ENCODE data around the gene GPBAR1.

The GPBAR1 gene

DNA sequence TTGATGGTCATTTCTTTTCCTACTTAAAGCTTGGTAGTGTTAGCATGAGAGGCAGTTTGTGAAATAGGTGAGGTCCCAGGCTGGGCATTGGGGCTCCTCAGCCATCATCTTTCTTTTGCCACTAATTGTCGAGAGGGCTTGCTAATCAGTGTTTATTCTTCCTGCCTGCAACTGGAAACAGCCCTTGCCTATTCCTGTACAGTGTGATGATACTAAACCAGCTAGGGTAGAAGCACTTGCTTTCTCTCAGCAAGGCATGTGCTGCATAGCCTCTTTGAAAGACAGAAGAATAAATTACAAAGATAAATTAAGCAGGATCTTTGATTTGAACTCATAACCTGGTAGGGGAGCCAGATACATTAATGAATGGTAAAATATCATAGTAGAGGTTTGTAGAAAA, 16.6 kb upstream of the GPBAR1 start:
- DNase-seq (ENCODE audit: low spot score): no peak

DNA sequence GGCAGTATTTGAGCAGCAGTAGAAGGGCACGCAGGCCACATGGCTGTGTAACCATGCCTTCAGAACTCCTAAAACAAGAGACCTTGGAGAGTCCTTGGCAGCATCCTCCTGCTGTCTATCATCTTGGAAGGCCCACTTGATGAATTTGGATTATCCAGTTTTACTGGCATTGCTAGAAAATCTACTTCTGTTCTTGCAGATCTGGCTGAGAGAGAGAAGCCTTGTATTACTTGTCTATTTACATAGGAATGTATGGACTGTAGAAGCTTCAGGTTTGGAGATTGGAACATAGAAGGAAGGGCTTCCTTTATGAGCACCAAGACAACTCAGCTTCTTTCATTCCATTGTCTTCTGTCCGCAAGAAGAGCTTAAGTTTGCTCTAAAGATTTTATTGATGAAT, 16.1 kb upstream of the GPBAR1 start:
- DNase-seq (ENCODE audit: low spot score): no peak

DNA sequence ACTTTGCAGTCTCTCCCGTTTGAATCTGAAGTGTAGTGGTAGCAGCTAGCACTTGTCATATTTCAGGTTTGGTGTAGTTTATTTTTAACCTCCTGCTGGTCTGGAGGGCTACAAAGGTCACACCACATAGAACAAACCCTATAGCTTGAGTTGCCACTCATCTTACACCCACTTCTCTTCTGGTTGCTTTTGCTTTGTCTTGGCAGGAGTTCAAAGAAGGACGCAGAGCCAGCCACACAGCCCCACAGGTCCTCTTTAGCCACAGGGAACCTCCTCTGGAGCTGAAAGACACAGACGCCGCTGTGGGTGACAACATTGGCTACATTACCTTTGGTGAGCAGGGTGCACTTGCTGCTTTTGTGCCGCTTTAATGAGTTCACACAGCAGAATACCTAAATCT, 15.6 kb upstream of the GPBAR1 start:
- no peak for DNase-seq (ENCODE audit: low spot score)

DNA sequence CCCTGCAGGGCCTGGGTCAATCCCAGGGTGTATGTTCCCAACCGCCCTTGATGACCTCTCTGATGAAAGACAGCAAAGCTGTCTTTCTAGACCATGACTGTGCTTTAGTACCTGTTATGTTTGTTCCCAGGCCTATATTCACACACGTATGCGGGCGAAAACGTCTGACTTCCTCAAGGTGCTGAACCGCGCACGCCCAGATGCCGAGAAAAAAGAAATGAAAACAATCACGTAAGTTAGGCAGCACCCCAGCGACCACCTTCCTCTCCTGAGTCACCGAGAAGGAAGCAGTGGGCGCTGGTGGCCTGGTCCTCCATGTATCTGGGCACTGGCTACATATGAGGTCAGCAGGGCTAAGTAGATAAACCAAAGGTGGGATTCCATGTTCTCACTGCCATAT, 11.1 kb upstream of the GPBAR1 start:
- DNase-seq (ENCODE audit: low spot score): no peak

DNA sequence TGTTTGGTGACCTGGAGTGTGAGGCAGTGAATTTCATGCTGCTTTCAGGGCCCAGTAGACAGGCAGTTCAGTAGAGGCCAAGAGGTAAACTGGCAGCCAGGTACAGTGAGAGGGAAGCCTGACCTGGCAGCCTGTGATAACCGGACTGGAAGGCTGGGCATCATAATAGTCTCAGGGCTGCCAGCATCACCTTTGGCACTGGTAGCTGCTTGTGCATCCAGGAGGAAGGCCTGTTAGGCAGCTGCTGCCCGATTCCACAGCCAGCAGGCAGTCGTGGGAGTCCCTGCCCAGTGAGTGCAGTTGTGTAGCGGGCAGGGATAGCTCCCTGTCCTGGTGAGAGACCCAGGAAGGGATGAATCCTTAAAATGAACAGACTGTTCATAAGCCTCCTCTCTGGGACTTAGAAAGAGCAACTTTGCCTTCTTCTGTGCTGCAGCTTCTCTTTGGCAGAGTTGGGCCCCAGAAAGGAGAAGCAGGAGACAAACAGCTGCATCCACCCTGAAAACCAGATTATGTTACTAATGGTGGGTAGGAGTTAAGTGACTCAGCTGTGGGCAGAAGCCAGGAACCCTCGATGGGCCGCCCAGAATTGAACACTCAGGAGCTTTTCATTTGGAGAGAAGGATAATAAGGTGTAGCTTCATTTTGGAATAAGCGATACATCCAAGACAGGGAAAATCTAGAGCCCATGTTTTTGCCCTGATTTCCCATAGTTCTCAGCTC, 8.1 kb upstream of the GPBAR1 start:
- no peak for DNase-seq (ENCODE audit: low spot score)

DNA sequence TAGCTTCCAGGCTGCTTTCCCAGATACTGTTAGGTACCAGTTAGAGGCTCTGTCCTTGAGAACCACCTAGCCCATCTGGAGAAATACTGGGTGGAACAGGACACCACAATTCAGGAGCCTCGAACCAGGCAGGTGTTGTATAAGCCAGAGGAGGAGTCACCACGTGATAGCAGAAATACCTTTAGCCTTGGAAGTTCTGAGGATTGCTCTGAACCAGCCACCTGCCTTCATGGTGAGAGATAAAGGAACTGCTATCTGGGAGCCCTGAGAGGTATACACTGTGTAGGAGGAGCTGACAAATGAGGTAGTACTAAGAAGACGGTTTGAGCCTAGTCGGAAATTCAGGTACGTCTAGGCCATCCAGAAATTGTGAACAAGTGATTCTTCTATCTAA, 7.6 kb upstream of the GPBAR1 start:
- DNase-seq (ENCODE audit: low spot score): no peak

DNA sequence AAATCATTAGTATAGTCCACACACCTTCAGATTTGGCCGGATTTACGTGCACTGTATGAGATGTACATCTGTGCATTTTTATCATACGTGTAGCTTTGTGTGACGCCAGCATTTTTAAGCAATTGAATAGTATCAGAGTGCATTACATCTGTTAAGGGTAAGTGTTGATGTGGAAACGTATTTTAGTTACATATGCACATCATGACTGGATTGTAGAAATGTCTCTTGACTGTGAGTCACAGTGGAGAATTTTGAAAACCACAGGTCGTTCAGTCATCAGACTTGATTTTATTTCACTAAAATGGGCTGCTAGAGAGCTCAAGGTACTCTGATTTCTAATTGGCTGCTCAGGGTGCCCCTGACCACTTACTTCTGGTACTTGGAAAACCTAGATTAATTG, 5.4 kb upstream of the GPBAR1 start:
- no peak for DNase-seq (ENCODE audit: low spot score)

DNA sequence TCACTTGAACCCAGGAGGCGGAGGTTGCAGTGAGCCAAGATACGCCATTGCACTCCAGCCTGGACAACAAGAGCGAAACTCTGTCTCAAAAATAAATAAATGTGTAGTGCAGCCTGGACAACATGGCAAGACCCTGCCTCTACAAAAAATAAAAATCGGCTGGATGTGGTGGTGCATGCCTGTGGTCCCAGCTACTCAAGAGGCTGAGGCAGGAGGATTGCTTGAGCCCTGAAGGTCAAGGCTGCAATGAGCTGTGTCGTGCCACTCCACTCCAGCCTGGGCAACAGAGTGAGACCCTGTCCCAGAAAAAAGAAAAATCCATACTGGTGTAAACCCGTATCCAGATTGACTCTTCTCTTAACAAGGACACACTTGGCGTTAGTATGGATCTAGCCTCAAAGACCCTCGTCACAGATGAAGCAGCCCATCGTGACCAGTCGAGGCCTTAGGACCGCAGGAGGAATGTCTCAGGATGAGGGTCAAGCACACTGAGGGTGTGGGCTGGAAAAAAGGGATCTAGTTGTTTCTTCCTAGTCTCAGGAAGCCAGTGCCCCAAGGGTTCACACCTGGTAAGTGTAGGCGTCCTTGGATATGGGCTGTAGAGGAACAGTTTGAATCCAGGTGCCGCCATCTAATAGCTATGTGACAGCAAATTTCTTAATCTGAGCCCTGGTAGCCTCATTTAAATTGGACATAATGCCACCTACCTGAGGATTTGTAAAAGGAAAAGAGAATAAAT, 4.0 kb upstream of the GPBAR1 start:
- no peak for DNase-seq (ENCODE audit: low spot score)

DNA sequence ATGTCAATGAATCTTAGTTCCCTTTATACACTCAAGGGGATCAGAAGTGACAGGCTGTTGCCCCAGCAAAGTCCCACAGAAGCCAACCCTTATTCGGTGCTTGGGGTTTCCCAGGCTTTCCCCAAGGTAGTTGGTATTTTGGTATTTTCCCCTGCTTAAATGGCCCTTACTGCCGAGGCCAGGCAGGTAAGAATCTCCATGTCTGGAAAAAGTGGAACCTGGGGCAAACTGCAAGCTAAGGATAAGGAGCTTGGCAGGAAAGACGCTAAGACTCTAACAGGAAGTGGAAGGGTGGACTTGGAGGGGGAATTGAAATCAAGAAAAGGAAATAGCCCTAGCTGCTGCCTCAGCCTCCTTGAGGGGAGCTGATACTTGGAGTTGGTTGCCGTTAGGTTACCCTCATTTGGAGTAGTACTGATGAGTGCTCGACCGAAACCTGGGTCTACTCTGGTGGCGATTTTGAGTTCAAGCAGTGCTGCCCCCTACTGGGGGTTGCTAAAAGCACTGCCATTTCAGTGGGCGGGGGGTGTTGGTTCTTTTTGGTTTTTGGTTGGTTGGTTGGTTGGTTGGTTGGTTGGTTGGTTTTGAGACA, 3.3 kb upstream of the GPBAR1 start:
- no peak for DNase-seq (ENCODE audit: low spot score)

DNA sequence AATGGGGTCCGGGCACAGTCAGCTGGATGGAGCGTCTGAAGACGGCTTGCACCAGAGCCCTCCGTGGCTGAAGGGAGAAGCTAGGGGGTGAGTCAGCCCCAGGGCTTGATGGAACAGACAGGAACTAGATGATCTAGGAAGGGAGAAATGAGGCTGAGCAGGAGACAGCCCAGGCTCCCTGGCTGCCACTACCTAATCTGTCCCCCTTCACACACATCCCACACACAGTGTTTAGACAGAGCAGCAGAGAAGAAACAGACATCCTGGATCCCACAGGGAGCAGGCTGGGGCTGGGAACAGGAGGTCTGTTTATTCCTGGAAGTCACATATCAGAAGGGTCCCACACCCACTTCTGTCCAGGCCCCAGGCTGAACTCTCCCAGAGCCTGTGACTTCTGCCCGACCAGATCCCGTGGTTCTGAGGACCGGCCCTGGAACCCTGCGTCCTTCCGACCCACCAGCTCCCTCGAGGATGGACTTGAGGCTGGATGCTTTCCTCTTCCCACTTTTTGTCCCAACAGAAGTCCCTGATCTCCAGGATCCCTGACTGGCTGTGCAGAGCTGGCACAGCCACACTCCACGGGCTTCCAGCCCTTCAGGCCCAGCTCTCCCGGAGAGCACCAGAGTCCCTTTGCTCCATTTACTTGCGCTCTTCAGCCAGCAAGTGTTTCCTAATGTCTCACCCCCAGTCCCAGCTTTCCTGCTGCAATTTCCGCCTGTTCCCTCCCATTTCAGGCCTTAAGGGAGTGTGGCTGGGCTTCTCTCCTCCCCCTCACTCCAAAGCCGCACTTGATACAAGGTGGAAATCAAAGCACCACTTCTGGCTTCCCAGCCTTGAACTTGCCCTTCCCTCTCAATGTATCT, 1.5 kb upstream of the GPBAR1 start:
- DNase-seq (ENCODE audit: low spot score): no peak

DNA sequence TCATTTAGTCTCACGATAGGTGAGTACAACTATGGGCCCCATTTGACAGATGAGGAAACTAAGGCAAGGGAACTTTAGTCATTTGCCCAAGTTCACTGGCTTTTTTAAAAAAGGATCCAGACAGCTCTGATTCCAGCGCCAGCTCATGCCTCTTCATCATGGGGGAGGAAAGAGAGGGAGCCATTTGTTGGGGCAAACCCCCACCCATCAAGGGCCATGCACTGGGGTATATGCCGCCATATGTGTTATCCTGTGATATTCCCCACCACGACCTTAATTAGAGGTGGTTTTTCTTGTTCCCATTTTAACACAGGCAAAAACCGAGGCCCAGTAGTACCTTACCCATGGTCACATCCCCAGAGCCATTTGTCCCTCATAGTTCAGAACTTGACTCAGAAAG, 649 bp upstream of the GPBAR1 start:
- no peak for DNase-seq (ENCODE audit: low spot score)

DNA sequence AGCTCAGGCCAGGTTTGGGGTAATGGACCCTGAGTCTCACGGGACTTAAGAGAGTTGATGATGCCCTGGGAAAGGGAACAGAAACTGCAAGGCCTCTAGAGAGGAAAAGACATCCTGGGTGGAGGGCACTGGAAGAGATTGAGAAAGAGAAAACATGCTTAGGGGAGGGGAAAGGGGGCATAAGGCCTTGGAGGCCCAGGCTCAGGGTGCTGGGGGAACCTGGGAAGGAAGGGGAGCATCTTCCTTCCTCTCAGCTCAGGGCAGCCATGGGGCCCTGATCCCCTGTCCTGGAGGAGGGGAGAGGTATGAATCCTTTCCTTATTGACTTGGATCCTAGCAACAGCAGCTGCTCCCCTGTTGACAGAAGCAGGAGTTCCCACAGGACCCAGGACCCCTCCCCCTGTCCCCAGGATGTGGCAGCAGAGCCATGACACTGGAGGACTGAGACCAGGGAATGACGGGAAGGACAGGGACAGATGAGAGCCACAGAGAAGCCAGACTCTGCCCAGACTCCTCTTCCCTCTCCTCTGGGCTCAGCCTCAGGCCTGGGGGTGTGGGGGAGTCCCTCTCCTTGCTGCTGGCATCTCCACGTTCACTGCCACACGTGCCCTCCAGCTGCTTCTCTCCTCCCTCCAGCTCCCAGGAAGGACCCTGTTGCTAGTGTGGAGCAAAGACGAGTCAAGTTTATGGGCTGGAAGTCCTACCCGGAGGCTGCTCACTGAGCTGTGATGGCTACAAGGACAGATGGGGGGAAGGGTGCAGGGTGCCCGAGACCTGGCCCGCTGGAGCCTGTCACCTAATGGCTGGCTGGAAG, 815 bp downstream of the GPBAR1 start:
- DNase-seq (ENCODE audit: low spot score): no peak

DNA sequence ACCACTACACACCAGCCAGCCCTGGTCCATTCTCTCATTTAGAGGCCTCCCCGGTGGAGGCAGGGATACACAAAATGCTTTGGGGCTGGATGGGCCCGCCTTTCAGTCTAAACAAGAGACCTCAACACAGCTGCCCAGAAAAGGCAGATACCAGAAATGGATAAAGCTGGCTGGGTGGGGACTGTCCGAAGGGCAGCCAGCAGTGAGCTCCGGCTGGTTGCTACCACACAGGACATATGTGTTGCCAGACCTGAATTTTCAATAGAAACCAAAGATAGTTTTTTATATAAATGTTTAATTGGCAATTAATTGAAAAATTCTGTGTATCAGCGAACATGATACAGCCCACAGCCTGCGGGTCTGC, 1.4 kb downstream of the GPBAR1 start:
- DNase-seq (ENCODE audit: low spot score): no peak

DNA sequence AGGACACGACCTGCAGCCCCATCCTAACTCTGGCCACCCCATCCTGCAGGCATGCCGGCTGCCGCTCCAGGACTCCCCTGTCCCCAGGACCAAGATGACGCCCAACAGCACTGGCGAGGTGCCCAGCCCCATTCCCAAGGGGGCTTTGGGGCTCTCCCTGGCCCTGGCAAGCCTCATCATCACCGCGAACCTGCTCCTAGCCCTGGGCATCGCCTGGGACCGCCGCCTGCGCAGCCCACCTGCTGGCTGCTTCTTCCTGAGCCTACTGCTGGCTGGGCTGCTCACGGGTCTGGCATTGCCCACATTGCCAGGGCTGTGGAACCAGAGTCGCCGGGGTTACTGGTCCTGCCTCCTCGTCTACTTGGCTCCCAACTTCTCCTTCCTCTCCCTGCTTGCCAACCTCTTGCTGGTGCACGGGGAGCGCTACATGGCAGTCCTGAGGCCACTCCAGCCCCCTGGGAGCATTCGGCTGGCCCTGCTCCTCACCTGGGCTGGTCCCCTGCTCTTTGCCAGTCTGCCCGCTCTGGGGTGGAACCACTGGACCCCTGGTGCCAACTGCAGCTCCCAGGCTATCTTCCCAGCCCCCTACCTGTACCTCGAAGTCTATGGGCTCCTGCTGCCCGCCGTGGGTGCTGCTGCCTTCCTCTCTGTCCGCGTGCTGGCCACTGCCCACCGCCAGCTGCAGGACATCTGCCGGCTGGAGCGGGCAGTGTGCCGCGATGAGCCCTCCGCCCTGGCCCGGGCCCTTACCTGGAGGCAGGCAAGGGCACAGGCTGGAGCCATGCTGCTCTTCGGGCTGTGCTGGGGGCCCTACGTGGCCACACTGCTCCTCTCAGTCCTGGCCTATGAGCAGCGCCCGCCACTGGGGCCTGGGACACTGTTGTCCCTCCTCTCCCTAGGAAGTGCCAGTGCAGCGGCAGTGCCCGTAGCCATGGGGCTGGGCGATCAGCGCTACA, 2.1 kb downstream of the GPBAR1 start:
- no peak for DNase-seq (ENCODE audit: low spot score)

DNA sequence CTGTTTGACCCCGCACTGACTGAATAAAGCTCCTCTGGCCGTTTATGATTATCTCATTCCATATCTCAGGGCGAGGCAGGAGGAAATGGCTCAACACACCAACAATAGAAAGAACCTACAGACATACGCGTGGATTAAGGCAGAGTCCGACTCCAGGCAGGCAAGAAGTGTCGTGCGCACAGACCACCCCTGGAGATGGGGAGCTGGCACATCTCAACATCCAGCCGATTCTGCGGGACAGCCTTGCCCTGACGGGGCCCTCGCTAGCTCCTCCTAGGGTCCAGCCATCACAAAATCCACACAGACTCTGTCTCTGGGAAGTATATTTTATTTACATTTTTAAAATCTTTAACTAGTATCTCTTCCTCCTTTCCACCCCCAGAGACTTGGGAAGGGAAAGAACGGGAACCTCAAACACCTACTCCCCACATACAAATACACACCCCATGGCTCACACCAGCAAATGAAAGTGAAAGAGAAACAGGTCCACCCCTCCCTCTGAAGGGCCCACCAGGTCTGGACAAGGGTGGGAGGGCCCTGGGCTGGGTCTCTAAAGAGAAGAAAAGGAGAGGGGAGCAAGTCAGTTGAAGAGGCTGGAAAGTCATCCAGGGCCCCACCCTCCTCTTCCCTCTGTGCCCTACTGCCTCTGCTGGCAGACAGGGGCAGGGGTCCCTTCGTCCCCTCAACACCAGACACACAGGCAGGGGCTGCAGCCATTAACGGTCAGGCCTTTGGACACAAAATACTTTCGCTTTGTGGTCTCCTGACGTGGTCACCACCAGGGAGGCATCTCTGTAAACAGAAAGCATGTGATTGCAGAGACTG, 3.2 kb downstream of the GPBAR1 start:
- no peak for DNase-seq (ENCODE audit: low spot score)

DNA sequence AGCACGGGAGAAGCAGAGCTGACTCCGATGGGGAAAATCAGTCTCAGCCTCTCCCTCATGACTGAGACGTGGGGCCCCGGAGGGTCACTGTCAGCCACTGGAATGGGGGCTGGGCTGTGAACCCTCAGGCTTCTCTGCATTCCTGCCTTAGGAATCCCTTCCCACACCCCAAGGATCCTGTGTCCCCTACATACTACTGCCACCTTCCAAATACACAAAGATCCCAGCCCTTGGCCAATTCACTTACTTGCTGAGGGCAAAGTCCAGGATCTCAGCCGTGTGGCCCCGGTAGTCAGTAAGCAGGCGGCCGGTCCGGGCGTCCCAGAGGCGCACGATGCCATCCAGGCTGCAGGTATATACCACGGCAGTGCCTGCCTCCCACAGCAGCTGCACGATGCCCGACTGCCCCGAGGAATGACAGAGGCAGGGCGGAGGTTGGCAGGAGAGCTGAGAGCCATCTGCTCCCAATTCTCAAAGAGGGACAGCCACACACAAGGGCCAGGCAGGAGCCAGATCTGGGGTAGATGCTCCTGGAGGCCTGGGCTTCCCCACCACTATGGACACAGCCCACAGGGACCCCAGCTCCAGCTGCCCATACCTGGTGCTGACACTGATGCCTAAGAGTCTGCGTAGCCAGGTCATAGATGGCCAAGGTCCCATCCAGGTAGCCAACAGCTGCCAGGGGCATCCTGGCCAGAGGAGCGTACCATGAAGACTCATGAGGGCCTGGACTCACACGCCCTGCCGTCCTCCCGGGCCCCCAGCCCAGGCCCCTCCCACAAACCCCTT, 4.2 kb downstream of the GPBAR1 start:
- DNase-seq (ENCODE audit: low spot score): no peak

DNA sequence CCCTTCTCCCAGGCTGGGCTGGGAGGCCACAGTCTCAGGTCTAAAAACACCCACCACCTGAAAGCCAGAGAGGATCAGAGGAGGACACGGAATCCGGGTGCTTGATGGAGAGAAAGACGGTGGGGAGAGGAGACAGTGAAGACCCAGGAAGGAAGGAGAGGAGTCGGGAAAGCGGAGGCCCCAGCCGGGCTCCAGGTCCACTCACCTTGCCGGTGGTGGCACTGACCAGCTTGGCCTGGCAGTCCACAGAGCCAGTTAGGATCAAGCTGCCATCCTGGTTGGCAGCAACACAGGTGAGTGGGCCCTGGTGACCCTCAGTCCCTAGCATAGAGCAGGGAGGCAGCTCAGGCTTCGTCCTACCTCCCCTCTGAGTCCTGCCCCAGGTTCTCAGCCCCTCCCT, 4.8 kb downstream of the GPBAR1 start:
- no peak for DNase-seq (ENCODE audit: low spot score)

DNA sequence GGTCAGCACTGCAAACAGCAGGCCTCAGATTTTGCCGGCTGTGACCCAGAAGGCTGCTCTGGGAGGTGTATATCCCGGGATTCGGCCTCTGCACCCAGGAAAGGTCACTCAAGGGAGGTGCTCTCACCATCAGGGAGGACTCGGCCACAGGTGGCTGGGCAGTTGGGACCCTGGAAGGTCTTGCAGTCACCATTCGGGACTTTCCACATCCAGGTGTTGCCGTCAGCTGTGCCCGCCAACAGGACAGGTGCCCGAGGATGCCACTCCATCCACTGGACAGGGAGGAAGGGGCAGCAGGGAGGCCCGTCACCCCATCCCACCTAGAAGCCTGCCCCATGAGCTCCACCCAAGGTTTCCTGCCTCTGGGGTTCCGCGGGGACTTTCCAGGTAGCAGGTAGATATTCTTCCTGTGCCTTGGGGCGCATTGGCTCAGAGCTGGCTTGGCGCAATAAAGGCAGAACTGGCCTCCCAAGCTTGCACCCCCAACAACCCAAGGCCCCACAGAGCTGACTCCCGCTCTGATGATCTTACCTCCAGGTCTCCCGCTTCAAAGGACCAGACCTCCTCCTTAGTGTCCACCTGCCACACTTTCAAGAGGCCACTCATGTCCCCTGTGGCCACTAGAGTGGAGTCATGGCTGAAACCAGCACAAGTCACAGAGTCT, 5.6 kb downstream of the GPBAR1 start:
- no peak for DNase-seq (ENCODE audit: low spot score)
